Peyer's patch (tissue), 4 donors: ENCODE measurements around the gene ANKRD22. TPM values are rescaled to one million over a fixed set of nuclear protein-coding genes. Genes with fewer than 3 reads are reported as not detected.

Experiments used
- DNase-seq, 3 donors: peaks; one replicate each; pipeline ENCODE4 v3.0.0-alpha.2; 2017 to 2019
- H3K27ac ChIP-seq, 4 donors: fragments of 200-600 bp; sonication (generic); one replicate each; pipeline ENCODE4 v1.5.1; 2016 to 2019
- H3K27me3 ChIP-seq, 2 donors: fragments of 200-600 bp; sonication (generic); one replicate each; pipeline ENCODE4 v1.5.1; 2019
- H3K36me3 ChIP-seq, 3 donors: fragments of 200-600 bp; sonication (generic); one replicate each; pipeline ENCODE4 v1.5.1; 2016 to 2019
- H3K4me1 ChIP-seq, 4 donors: fragments of 200-600 bp; sonication (generic); one replicate each; pipeline ENCODE4 v1.5.1; 2016 to 2019
- H3K4me3 ChIP-seq, 4 donors: fragments of 200-600 bp; sonication (generic); 1 replicate in 3 of 4; 2 replicates in 1 of 4; pipeline ENCODE4 v1.5.1; 2016 to 2019; ENCODE audit warnings: mild to moderate bottlenecking in 1 of 4
- H3K9me3 ChIP-seq, 4 donors: fragments of 200-600 bp; sonication (generic); one replicate each; pipeline ENCODE4 v1.5.1; 2016 to 2019; ENCODE audit warnings: mild to moderate bottlenecking in 1 of 4
- CTCF ChIP-seq, 6 experiments: fragments of 450-650 bp in 4 of 6; fragments of 200-600 bp in 2 of 6; sonication (generic) in 1 of 6; IDR thresholded peaks; one replicate each; pipeline ENCODE4 v1.5.1; 2017 to 2019; ENCODE audit warnings: antibody characterized with exemption in 6 of 6, mild to moderate bottlenecking in 3 of 6, moderate library complexity in 1 of 6
- POLR2A ChIP-seq, 2 donors: fragments of 450-650 bp; IDR thresholded peaks; one replicate each; pipeline ENCODE4 v1.5.1; 2017; ENCODE audit warnings: antibody characterized with exemption in 2 of 2, mild to moderate bottlenecking in 2 of 2, moderate library complexity in 2 of 2
- total RNA-seq, 4 donors: library from RNA; depleted of rRNA; stranded (reverse); fragments of >200 nt; gene quantifications; one replicate each; pipeline ENCODE4 v1.1.0, GENCODE V29; 2016

The ANKRD22 gene
- total RNA-seq, 4 donors from 2014 or later = 0.70 to 1.5 (median 1.1) TPM; not detected in 1

- Histone ChIP-seq H3K27ac (no peak overlapping the region), H3K9me3 (no peaks in the 10 kb centered on the region), H3K4me1 (no peaks in the 10 kb centered on the region), H3K36me3 (no peaks in the 10 kb centered on the region), H3K4me3 (no peak overlapping the region), H3K27me3 (no peaks in the 10 kb centered on the region)
- TF ChIP-seq CTCF (IDR thresholded peaks at IDR 0.05) = no peak
- no peak for TF ChIP-seq POLR2A (IDR thresholded peaks at IDR 0.05)
- DNase-seq = no peak
These were observed 62.7 kb downstream of the ANKRD22 start for GRCh38 chr10:88788924-88789323.

- H3K9me3 ChIP-seq = no peaks in the 10 kb centered on the region
These were observed 64.2 kb downstream of the ANKRD22 start for GRCh38 chr10:88787463-88787862.

GRCh38 chr10:88786032-88786770 is 65.4 kb downstream of the ANKRD22 start:
- Histone ChIP-seq H3K4me3 (no peak overlapping the region), H3K4me1 (no peaks in the 10 kb centered on the region), H3K36me3 (no peaks in the 10 kb centered on the region), H3K9me3 (no peaks in the 10 kb centered on the region), H3K27me3 (no peaks in the 10 kb centered on the region), H3K27ac (no peak overlapping the region)
- no peak for TF ChIP-seq CTCF (IDR thresholded peaks at IDR 0.05)
- TF ChIP-seq POLR2A (IDR thresholded peaks at IDR 0.05) = no peak
- DNase-seq = no peak

More at GRCh38 chr10:88787463-88787862, 64.2 kb downstream of the ANKRD22 start:
- Histone ChIP-seq H3K27ac (no peak overlapping the region), H3K27me3 (no peaks in the 10 kb centered on the region), H3K4me1 (no peaks in the 10 kb centered on the region), H3K36me3 (no peaks in the 10 kb centered on the region), H3K4me3 (no peak overlapping the region)
- TF ChIP-seq POLR2A (IDR thresholded peaks at IDR 0.05) = no peak
- TF ChIP-seq CTCF (IDR thresholded peaks at IDR 0.05) = no peak
- no peak for DNase-seq

GRCh38 chr10:88783724-88784123 is 67.9 kb downstream of the ANKRD22 start:
- no peaks in the 10 kb centered on the region for H3K9me3 ChIP-seq
- H3K27me3 ChIP-seq = no peaks in the 10 kb centered on the region
- no peak overlapping the region for H3K4me3 ChIP-seq
- no peaks in the 10 kb centered on the region for H3K4me1 ChIP-seq
- no peak for DNase-seq
- no peaks in the 10 kb centered on the region for H3K36me3 ChIP-seq
- no peak overlapping the region for H3K27ac ChIP-seq
- TF ChIP-seq CTCF (IDR thresholded peaks at IDR 0.05) = no peak
- TF ChIP-seq POLR2A (IDR thresholded peaks at IDR 0.05) = no peak

- no peaks in the 10 kb centered on the region for H3K4me1 ChIP-seq
- TF ChIP-seq CTCF (IDR thresholded peaks at IDR 0.05) (no peak), POLR2A (IDR thresholded peaks at IDR 0.05) (no peak)
- no peaks in the 10 kb centered on the region for H3K36me3 ChIP-seq
- H3K27ac ChIP-seq = no peak overlapping the region
- H3K27me3 ChIP-seq = no peaks in the 10 kb centered on the region
- DNase-seq = no peak
- H3K4me3 ChIP-seq = no peak overlapping the region
- no peaks in the 10 kb centered on the region for H3K9me3 ChIP-seq
These were observed 69.4 kb downstream of the ANKRD22 start for GRCh38 chr10:88782222-88782621.
